C4-2B (cell line): ENCODE results near the gene SMG6.

Source experiments
- CTCF ChIP-seq: fragments of 450-650 bp; conservative IDR thresholded peaks from 2 replicates; pipeline ENCODE4 v1.5.1; 2017; ENCODE audit warnings: mild to moderate bottlenecking
- ZFX ChIP-seq: fragments of 450-650 bp; IDR thresholded peaks from 2 replicates; pipeline ENCODE4 v1.6.1; 2017

GRCh38 chr17:2025220-2025621 is 278.4 kb downstream of the SMG6 start, which contains the start of gene RTN4RL1:
- TF ChIP-seq CTCF = no peak
- no peak for TF ChIP-seq ZFX
